Activated CD4-positive, alpha-beta T cell treated with anti-CD3 and anti-CD28 coated beads for 48 hours (primary cell): ENCODE measurements around the gene ZIM2.
"Not testable (repeated sequence)": the region's sequence is repeated elsewhere in the genome, so short reads cannot be mapped to it uniquely, and the experiment has no call there.

Source experiments
- DNase-seq: peaks from one replicate; pipeline ENCODE4 v3.0.0-alpha.2; 2020

ZIM2 gene

DNA sequence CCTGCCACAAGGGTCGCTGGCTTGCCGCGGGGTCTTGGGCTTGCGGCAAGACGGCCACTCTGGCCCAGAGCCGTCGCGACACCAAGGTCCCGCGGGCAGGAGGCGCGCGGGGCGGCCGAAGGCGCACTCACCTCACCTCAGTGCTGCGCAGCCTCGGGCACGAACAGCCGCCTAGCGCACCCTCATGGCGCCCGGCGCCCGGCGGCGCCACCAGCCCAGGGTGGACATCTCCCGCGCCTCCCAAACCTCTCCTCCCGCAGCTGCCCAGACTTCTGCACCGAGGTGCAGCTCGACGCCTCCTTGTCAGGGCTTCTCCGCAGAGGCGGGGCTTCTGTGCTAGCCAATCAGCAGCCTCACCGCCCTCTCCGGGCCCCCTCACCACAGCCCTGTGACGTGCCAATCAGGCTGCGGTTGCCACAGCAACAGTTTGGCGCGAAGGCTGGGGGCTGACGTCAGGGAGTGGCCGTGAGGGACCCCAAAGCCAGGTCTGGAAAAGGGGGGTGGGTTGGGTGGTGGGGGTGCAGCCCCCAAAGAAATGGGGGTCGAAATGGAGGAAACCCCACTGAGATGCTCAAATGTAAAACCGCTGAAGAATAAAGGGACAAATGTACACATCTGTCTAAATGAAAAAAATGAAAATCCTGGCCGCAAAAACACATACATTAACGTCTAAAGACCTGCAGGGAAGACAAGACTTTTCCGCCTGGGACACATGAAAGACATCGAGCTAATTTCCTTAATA lies at the start of gene ZIM2, which contains the start of gene PEG3:
ZIM2 (minus strand) TSS at position 276 of the 742 bp plus-strand sequence. CDS start 16,449 bp downstream, outside the sequence.
PEG3 (minus strand) TSS at position 276 of the 742 bp plus-strand sequence. CDS start 16,071 bp downstream, outside the sequence.
- no peak for DNase-seq

GRCh38 chr19:56885173-56885985 lies 44.9 kb upstream of the ZIM2 start:
- no peak for DNase-seq

DNA sequence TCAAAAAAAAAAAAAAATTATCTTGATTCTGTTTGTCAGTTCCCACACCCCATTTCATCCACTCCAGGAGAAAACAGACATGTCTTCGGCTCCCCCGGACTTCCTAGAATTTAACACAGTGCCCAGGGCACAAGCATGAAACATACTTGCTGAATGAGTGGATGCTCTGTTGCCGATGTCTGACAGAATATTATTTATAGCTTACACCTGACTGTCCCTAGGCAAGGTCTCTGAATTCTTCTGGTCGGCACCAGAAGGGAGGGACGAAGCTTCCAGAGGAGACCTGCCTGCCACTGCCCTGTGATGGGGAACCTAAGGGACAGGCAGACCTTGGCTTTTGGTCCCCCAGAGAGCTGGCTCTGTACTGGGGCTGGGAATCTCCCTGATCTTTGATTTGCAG lies 43.9 kb upstream of the ZIM2 start:
- no peak for DNase-seq

DNA sequence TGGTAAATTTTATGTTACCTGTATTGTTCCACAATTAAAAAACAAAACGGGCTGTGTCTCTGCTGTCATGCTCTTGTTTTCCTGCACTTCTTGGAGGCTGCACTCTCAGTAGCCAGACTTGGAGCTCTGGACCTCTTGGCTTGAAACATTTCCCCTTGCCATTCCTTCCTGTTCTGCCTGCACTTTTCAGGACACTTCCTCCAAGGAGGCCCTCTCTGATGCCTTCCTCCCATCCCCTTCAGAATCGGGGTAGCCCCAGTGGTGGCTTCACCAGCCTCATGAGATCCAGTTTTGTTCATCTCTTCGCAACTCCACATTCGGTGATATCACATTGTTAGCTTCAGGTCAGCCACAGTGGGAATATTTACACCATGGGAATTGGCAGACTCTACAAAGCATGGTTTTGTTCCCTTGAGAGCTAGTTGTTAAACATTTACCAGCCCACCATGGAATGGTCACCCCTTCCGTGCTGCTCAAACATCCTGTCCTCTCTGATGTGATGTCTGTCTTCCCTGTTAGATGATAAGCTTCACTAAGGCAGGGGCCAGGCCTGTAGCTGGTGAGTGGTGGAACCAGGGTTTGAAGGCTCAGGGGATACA lies 40.2 kb upstream of the ZIM2 start:
- DNase-seq, result no peak

DNA sequence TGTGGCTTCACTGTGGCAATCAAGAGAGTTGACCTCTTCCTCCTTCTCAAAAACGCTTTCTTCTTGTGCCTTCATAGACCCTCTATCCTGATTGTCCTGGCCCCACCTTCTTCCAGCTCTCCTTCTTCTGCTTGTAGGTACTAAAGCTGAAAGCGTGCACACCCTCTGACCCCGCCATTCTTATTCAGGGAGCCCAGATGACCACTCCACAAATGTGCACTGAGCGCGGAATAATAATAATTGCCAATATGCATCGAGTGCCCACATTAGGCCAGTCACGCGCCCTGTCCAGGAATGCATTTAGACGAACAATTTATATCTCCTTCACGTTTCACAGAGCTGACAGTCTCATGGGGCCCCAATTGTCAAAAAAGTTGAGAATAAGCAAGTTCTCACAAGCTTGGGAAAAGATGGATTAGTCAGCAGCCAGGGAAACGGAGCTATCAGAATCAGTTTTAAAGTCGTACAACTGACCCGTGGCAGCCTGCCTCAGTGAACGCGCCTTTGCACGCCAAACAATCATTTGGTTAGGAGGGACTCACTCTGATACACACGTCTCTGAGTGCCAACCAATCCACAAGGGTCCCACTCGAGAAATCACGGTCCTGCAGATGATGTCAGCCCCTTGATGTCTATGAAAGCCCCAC lies 36.7 kb upstream of the ZIM2 start:
- DNase-seq, result no peak

DNA sequence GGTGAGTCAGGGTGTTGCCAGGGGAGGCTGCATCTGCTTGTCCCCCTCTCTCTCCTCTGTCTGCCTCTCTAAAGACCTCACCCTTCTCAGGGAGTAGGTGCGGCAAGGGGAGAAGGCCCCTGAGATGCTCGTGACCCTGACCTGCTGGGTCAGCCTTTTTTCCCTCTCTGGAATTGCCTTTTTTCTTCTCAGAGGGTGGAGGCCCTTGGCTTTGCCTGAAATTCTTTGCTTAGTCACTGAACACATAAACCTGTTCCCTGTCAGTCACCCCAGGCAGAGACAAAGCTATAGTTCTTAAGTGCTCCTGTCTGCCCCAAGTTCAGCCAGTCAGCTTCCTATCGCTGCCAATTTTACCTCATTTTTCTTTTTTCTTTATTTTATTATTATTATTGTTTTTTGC lies 35.2 kb upstream of the ZIM2 start:
- no peak for DNase-seq

- DNase-seq, result no peak
Measured at GRCh38 chr19:56874530-56874929, 34.0 kb upstream of the ZIM2 start.

DNA sequence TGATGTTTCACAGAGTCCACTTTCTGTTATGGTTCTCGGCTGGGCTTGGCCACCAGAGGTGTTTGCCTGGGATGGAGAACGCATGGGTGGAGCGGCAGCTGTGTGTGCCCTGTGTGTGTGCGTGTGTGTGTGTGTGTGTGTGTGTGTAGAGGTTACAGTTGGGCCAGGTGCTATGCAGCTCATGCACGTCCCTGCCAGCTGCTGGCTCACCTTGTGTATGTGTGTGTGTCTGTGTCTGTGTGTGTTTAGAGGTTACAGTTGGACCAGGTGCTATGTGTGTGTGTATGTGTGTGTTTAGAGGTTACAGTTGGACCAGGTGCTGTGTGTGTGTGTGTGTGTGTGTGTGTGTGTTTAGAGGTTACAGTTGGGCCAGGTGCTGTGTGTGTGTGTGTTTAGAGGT lies 33.0 kb upstream of the ZIM2 start:
- no peak for DNase-seq

DNA sequence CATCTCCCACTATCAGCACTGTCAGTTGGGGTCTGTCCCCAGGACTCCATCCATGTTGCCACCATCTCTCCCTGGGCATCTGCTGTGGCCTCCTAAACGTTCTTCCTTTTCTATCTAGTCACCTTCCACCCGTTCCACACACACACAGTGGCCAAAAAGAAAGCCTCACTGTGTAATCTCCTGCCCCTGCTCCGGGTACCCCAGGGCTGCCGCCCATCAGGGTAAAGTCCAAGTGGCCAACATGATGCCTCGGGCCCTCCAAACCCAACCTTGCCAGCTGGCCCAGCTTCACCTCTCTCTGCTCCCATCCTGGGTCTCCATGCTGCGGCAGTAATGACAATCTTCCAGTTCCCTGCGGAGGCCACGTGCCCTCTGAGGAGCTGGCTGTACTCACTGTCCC lies 29.4 kb upstream of the ZIM2 start:
- no peak for DNase-seq

- DNase-seq, result no peak
Measured at GRCh38 chr19:56868446-56868845, 27.9 kb upstream of the ZIM2 start.

DNA sequence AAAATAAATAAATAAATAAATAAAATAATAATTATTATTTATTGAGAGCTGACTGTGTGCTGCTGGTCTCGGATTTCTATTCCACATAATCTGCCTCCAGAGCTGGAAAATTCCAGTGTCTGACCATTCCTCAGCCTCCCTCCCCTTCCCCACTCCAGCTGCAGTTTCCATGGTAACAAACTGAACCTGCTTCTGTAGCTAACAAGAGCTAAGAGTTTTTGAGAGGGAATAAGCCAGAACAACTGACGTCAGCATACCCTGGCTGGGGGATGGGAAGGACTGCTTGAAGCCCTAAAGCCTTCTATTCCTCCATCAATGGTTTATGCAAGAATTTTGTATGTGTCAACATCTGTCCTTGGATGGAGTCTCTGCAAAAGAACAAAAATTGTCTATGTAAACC lies 26.0 kb upstream of the ZIM2 start:
- no peak for DNase-seq

DNA sequence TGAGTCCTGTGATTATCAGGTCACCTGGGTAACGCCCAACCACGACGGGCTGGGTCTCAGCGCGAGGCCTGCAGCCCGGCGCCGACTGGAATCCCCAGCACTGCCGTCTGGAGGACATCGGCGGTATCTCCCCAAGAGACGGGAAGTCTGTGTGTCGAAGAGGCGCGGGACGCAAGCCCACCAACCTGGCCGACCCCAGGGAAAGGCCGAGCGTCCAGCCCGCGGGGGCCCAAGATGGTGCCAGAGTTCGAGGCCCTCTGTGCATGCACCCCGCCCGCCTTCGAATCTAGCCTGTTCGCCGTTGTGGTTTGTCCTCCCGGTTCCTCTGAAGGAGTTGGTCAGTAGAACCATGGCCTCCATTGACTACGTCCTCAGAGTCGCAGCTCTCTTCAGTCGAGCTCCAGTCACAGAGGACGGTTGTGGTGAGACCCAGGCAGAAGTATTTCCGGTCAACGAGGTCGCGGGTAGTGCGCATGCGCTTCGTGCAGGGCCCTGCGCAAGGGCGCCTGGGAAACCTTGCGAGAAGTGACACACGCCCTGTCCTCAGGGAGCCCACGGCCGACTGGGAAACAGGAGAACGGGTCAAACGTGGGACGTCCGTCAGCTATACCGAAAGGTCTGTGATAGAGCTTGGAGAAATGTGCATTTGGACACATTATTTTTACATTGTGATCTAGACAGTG lies 24.1 kb upstream of the ZIM2 start:
- DNase-seq, result no peak

DNA sequence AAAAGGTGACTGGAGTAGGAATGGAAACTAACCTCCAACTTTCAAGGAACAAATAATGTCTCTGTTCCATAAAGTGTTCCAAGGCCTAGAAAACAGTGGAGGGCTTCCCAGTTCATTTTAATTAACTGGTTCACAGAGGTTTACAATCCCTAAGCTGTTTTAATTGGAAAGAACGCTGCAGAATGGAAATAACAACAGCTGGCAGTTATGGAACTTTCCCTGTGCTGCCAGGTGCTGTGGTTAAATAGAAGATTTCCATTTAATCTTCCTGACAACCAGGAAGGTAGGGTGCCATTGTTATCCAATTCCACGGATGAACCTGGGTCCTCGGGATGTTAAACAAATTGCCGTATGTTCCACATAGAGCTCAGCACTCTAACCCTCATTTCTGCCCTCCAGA lies 22.2 kb upstream of the ZIM2 start:
- no peak for DNase-seq

GRCh38 chr19:56860409-56860808 lies 19.9 kb upstream of the ZIM2 start:
- not testable (repeated sequence) for DNase-seq

DNA sequence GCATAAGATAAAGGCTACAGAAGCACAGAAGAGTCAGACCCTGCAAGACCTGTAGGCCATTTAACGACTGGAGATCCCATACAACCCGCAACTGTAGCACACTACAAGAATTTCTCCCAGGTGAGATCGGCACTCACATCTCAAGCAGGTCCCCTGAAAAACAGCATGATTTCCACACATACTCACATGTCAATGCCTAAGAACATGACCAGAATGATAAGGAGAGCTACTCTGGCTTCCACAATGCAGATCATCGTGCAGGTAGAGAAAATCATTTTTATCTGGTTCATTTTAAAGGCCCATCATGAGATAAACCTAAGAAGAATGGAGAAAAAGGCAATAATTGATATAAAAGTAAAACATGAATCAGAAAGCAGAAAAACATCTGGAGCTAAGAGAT lies 17.5 kb upstream of the ZIM2 start:
- DNase-seq, result no peak

GRCh38 chr19:56856822-56857221 lies 16.3 kb upstream of the ZIM2 start:
- DNase-seq, result no peak

GRCh38 chr19:56852361-56852760 lies 11.8 kb upstream of the ZIM2 start:
- not testable (repeated sequence) for DNase-seq

GRCh38 chr19:56848166-56848565 lies 7.6 kb upstream of the ZIM2 start:
- no peak for DNase-seq

DNA sequence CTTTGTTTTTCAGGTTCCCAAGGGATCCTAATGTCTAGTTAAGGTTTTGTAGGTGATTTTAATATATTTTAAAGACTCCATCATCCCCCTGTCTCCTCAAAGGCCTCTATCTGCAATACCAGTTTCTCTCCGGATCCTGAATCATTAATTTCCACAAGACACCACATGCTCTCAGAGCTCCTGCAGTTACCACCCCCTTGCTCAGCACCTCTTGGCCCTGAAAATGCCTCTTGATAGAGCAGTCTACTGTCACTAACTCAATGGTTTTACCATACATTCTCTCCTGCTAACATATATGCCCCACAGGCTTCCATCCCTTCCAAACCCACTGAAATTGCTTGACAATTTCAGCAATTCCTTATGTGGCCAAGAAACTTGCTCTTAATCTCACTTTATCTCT lies 1.9 kb upstream of the ZIM2 start:
- no peak for DNase-seq

DNA sequence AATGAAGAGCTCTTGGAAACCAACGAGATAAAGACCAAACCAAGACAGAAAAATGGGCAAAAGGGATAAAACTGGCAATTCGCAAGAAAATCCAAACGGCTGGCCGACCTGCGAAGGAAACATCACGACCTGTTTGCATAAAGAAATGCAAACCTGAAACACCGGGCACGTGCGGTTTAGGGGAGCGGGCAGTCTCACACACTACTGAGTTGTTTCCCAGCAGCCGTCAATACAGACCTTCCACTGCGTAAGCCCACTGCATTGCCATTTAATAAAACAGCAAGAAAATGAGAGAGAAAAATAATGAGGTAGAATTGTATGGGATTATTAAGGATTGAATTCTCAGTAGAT lies 642 bp upstream of the ZIM2 start:
- no peak for DNase-seq

- DNase-seq, result peak; percentile 18
Measured at GRCh38 chr19:56839652-56840450, 675 bp downstream of the ZIM2 start.
